ENCODE results near the gene FOXD3. TPM values are rescaled to one million over a fixed set of nuclear protein-coding genes. Genes with fewer than 3 reads are reported as not detected.
A peak's percentile ranks its signal among the peaks of the same experiment; 100 is the strongest.

The FOXD3 gene
- under 1 TPM in 2 of 7 donors, not detected in 5; 0.17 to 0.23 TPM for total RNA-seq
- polyA plus RNA-seq, result under 1 TPM; 0.09 to 0.51 (median 0.11) TPM
- long read RNA-seq, donor 1, result 0 reads
- long read RNA-seq, donor 2, partial matches to known transcripts, result 0 of 1 reads
- long read RNA-seq, donor 2, other reads (novel, unspliced or antisense), result 0 of 1 reads

- peak; percentile 84 for DNase-seq
- H3K4me1 ChIP-seq, result peaks cover 10 to 82% (median 64%) of the 10 kb centered on the region in 6 donors
- no peaks in the 10 kb centered on the region for H3K36me3 ChIP-seq
- peaks cover 0 to 56% (median 0%) of the 10 kb centered on the region in 8 donors for H3K9me3 ChIP-seq
- TF ChIP-seq CTCF (IDR thresholded peaks at IDR 0.05 in 8 of 11, conservative IDR thresholded peaks at IDR 0.05 in 3 of 11), result peak in 1 of 11 experiments; percentile 10
- no peak for TF ChIP-seq POLR2A (IDR thresholded peaks at IDR 0.05)
- TF ChIP-seq POLR2AphosphoS5 (IDR thresholded peaks at IDR 0.05), result peak in 2 of 3 donors; percentile 44 to 53
- H3K4me3 ChIP-seq, result peak within 1 kb of the TSS; percentile 29 to 75 (median 54)
- intact Hi-C loops (cut with DNase I; ENCODE audit: low total_unique reads), result no loop called here
- 2 to 3% (median 2%) methylated on average over 31 to 85 of the region's 85 CpGs for WGBS, 5 donors
- no peak within 1 kb of the TSS for H3K27ac ChIP-seq
- peaks cover 28 to 100% (median 100%) of the 10 kb centered on the region in 7 donors for H3K27me3 ChIP-seq (replicated peaks in 1 of 7)
These were observed at the start of gene FOXD3 for GRCh38 chr1:63322114-63322943. TSS of gene FOXD3 (plus strand) at chr1:63322567. CDS start at chr1:63323059, 492 bp downstream.

GRCh38 chr1:63272811-63273210, 49.6 kb upstream of the FOXD3 start:
- 84 to 89% (median 87%) methylated on average over 2 of the region's 2 CpGs for WGBS, 5 donors
- H3K4me1 ChIP-seq, result no peaks in the 10 kb centered on the region
- H3K27ac ChIP-seq, result no peak overlapping the region
- TF ChIP-seq CTCF (IDR thresholded peaks at IDR 0.05 in 8 of 11, conservative IDR thresholded peaks at IDR 0.05 in 3 of 11), result no peak
- TF ChIP-seq POLR2AphosphoS5 (IDR thresholded peaks at IDR 0.05), result no peak
- no peak for TF ChIP-seq POLR2A (IDR thresholded peaks at IDR 0.05)
- H3K9me3 ChIP-seq, result no peaks in the 10 kb centered on the region
- intact Hi-C loops (cut with DNase I; ENCODE audit: low total_unique reads), result no loop called here
- no peak overlapping the region for H3K4me3 ChIP-seq
- DNase-seq, result no peak
- peaks cover 0 to 39% (median 0%) of the 10 kb centered on the region in 7 donors for H3K27me3 ChIP-seq (replicated peaks in 1 of 7)
- no peaks in the 10 kb centered on the region for H3K36me3 ChIP-seq

GRCh38 chr1:63274371-63274770, 48.0 kb upstream of the FOXD3 start:
- no peak overlapping the region for H3K4me3 ChIP-seq
- intact Hi-C loops (cut with DNase I; ENCODE audit: low total_unique reads), result no loop called here
- TF ChIP-seq POLR2AphosphoS5 (IDR thresholded peaks at IDR 0.05) (no peak), CTCF (IDR thresholded peaks at IDR 0.05 in 8 of 11, conservative IDR thresholded peaks at IDR 0.05 in 3 of 11) (no peak), POLR2A (IDR thresholded peaks at IDR 0.05) (no peak)

GRCh38 chr1:63274979-63275378, 47.4 kb upstream of the FOXD3 start:
- H3K27ac ChIP-seq, result no peak overlapping the region
- WGBS, 5 donors, result 72 to 84% (median 78%) methylated on average over 2 of the region's 2 CpGs
- peaks cover 0 to 28% (median 0%) of the 10 kb centered on the region in 7 donors for H3K27me3 ChIP-seq (replicated peaks in 1 of 7)
- no peak for DNase-seq
- H3K36me3 ChIP-seq, result no peaks in the 10 kb centered on the region
- H3K4me3 ChIP-seq, result no peak overlapping the region
- no peaks in the 10 kb centered on the region for H3K9me3 ChIP-seq
- H3K4me1 ChIP-seq, result no peaks in the 10 kb centered on the region
- TF ChIP-seq CTCF (IDR thresholded peaks at IDR 0.05 in 8 of 11, conservative IDR thresholded peaks at IDR 0.05 in 3 of 11) (no peak), POLR2AphosphoS5 (IDR thresholded peaks at IDR 0.05) (no peak), POLR2A (IDR thresholded peaks at IDR 0.05) (no peak)
- intact Hi-C loops (cut with DNase I; ENCODE audit: low total_unique reads), result no loop called here

More at GRCh38 chr1:63274371-63274770, 48.0 kb upstream of the FOXD3 start:
- H3K9me3 ChIP-seq, result no peaks in the 10 kb centered on the region
- no peaks in the 10 kb centered on the region for H3K4me1 ChIP-seq
- no peak overlapping the region for H3K27ac ChIP-seq
- H3K27me3 ChIP-seq (replicated peaks in 1 of 7), result peaks cover 0 to 32% (median 0%) of the 10 kb centered on the region in 7 donors
- H3K36me3 ChIP-seq, result no peaks in the 10 kb centered on the region
- no peak for DNase-seq
